GM19452 (cell line): Measurements from ENCODE around the gene FIGNL1.
A peak's percentile ranks its signal among the peaks of the same experiment; 100 is the strongest.
"Not testable (repeated sequence)": the region's sequence is repeated elsewhere in the genome, so short reads cannot be mapped to it uniquely, and the experiment has no call there.

Source experiments
- ATAC-seq: cut with Tn5 transposase; IDR thresholded peaks from one replicate; pipeline ENCODE4 v1.9.1; 2021; ENCODE audit not compliant: unreplicated experiment

Gene FIGNL1

DNA sequence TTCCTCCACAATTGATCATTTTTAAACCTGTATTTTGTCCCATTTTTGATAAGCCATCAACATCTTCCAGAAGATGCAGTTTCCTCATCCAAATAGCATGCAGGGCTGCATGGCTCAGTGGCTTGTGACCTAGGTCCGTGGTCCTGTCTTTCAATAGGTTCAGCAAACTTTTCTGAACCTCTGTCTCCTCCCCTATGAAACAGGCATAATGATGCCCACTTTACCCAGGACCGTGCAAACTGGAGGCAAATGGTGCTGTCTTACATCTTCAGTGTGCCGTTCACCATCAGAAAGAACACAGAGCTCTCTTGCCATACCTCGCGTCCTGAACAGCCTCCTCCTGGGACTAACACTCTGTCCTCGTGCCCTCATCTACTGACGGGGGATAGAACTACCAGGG lies 22.3 kb upstream of the FIGNL1 start:
- no peak for ATAC-seq

DNA sequence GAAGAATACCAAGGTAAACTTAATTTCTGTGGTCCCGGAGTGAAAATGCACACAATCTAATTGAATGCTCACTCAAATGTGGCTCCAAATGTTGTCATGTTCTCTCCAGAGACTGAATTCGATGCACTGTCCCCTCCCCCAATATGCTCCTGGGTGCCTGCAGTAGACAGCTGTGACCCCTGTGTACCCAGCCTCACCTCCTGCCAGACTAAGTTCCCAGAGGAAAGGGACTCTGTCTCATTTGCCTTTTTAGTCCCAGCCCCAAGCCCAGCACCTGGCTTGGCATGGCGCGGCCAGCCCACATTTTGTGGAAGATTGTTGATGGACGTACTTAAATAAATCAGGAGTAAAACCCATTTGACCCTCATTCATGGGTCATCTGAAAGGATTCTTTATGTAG lies 21.8 kb upstream of the FIGNL1 start:
- no peak for ATAC-seq

DNA sequence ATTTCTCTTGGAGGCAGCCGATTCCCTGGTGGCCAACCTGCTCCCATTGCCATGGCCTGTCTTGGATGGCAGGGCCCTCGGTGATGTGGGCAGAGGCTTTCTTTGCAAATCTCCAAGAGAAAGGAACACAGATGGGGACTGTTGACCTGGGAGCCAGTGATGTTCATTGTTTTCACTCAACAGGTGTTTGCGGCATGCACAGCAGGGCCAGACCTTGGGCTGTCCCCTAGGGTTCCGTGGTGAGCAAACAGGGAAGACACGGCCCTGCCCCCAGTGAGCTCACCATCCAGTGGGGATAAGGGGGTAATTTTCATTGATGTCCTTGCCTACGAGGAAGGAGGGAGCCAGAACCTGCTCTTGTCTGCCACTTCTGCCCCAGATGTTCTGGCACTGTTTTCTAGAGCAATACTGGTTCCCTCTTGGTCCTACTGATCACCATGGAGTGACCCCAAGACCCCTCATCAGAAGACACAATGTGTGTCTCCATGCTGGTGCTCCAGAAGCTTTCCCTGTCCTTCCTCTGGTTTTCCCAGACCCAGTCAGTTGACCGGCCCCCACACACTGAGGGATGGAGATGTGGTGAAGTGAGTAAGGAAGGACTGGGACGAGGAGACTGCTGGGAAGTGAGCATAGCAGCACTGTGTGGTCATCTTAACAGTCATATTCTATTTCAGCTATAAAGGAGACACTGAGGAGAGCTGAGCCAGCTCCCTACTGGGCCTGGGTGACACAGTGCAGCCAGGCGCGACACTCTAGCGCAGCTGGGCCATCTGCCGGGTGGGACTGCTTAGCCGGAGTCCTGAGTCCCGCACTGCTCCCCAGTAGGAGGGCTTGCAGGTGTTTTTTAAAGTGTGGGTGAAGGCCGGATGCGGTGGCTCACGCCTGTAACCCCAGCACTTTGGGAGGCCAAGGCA lies 20.4 kb upstream of the FIGNL1 start:
- no peak for ATAC-seq

DNA sequence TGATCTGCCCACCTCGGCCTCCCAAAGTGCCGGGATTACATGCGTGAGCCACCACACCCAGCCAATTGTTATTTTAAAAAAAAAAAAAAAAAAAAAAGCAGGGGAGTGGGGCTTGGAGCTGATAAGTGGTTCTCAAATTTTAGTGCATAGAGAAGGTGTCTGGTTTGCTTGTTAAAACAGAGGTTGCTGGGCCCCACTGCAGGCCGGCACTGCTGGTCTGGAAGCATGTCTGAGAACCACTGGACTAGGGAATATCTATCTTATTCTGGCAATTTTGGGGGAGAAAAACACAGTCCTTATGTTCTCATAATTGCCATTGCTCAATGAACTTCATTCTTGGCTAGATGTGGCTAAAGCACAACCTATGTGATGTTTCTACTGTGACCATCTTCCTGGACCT lies 19.0 kb upstream of the FIGNL1 start:
- no peak for ATAC-seq

DNA sequence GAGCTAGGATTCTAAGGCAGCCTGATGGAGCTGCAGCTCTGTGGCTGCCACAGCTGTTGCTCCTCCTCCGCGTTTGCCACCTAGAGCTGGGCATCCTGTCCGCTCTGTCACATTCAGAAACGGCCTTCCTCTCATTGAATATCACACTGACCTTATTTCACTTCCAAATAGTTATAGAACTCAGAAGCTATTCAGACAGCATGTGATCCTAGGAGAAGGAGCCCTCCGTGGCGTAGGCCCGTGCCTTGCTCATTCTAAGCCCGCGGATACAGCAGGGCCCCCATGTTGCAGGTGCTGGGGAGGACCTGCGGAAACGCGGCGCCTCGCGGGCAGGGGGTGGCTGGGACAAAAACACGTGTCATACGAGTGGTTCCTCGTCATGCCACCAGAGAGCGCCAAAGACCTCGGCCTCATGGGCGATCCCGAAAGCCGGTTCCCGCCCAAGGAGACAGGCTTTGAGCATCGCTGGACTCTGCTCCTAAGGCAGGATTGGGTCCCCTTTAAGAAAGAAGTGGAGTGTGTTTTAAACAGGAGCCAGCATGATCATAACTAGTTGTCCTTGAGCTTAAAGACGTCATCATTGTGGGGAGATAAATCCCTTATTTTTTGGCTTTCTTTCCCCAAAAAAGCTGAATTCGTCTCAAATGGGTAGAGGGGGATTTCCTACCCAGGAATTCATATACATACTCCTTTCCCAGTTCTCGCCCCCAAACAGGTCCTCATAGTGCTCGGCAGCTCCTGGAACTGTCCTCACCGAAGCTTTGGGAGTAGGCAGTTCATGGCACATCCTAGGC lies 17.9 kb upstream of the FIGNL1 start:
- ATAC-seq, result peak; percentile 87

DNA sequence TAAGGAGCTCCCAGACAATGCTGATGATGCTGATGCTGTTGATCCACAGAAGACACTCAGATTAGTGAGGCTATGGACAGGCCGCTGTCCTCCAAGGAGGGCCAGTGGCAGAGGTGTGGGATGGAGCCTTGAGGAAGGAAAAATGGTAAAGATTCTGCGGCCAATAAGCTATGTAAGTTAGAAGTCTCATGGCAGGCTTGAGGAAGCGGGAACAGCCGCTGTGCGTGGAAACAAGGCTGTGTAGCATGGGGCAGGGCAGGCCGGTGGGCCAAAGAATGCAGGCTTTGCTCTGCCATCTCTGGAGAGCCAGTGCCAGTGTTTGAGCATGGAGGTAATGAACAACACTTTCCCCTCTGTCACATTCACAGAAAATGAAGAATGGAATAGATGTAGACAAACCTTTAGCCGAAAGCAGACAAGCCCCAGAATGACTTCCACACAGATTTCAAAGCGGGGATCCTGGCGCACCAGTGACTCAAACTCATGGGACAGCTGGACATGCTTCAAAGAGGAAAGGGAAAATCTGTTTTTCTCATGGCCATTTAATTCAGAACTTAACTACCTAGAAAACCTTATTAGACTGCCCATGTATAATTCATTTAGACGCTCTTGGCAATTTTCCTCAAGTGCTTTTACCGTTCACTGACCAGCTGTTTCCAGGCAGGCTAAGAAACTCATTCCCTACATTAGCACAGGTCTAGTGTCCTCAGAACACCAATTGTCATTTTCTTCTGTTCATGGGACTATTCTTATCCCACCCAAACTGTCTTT lies 16.9 kb upstream of the FIGNL1 start:
- no peak for ATAC-seq

DNA sequence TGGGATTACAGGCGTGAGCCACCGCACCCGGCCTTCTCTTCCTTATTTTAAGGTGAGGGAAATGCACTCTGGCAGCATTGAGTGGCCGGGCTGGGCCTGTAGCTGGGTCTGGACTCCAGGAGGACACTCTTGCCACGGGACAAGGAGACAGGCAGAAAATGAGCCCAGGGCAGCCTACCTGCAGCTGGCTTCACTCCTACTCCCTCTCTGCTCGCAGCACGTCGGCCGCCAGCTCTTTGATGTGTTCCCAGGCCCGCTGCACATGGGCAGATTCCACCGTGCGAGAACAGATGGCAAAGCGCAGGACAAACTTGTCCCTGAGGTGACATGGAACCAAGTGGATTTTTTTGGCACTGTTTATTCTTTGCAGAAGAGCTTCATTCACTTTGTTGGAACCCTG lies 12.9 kb upstream of the FIGNL1 start:
- ATAC-seq, result no peak

DNA sequence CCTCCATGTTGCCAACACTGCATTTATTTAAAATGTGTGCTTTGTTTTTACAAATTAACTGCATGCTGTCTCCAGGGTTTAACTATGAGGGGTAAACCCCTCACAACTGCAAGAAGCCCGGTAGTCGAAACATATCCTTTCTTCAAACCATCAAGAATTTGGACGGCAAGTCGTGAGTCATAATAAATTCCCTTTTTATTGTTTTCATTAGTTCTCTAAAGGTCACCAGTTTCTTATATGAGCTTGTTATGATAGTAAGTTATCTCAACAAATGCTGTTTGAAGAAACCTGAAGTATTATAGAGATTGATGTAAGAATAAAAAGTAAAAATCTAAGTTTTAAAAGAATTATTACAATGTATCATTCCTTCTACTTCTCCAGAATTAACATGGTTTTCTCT lies 12.2 kb upstream of the FIGNL1 start:
- ATAC-seq, result no peak

DNA sequence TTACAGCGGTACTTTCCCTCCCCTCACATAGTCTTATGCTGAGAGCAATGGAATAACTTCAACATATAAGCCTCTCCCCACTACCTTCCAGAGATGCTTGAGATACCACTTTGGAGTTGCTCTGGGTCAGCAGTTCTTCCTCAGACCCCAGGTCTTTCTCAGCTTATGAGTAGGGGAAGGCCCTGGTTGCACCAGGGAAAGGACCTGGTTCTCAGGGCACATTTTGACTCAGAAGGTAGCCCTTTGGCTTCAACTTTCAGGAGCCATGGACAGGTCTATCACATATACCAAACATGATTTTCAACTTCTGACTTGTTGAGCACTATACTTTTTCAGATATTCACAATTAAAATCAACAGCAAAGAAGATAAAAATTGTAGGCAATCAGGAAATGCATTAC lies 11.5 kb upstream of the FIGNL1 start:
- no peak for ATAC-seq

DNA sequence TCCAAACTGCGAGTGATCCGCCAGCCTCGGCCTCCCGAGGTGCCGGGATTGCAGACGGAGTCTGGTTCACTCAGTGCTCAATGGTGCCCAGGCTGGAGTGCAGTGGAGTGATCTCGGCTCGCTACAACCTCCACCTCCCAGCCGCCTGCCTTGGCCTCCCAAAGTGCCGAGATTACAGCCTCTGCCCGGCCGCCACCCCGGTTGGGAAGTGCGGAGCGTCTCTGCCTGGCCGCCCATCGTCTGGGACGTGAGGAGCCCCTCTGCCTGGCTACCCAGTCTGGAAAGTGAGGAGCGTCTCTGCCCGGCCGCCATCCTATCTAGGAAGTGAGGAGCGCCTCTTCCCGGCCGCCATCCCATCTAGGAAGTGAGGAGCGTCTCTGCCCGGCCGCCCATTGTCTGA lies 9.0 kb upstream of the FIGNL1 start:
- ATAC-seq, result not testable (repeated sequence)

DNA sequence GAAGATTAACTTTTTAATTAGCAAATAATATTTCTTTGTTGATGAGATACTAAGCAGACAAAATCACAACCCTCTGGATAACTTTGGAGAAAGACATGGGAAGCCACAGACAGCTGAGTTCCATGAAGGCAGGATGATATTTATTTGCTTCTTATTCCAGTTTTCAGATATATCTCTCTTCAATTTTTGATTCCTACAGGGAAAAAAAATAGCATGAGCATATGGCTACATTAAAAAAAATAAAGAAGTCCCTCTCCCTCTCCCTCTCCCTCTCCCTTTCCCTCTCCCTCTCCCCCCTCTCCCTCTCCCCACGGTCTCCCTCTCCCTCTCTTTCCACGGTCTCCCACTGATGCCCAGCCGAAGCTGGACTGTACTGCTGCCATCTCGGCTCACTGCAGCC lies 8.5 kb upstream of the FIGNL1 start:
- not testable (repeated sequence) for ATAC-seq

DNA sequence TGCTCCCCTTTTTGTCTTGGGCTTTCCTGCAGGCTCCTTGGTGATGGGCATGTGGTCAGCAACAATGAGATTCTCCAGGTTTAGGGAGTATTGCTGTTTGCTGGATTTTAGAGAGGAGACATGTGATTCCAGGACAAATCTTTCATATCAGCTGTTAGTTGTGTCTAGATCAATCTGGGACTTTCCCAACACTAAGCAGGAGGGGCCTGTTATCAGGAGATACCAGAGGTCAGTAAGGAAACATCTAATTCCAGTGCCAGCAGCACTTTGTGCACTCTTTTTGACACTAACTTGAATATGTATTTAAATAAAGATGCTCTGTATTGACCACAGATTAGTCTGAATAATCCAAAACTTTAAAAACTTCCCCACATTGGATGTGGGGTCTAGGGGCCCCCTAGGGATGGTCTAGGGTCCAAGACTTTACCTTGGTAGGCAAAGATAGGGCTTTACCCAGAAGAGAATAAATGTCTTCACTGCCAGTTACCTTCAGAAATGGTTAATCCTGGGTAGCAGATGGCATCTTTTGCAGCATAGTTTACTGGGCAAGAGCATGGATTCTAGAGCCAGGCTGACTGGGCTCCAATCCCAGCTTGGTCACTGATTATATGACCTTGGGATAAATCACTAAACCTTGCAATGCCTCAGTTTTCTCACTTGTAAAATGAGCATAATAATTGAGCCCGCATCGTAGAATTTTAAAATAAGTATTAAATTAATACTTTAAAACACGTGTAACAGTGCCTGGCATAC lies 6.4 kb upstream of the FIGNL1 start:
- no peak for ATAC-seq

DNA sequence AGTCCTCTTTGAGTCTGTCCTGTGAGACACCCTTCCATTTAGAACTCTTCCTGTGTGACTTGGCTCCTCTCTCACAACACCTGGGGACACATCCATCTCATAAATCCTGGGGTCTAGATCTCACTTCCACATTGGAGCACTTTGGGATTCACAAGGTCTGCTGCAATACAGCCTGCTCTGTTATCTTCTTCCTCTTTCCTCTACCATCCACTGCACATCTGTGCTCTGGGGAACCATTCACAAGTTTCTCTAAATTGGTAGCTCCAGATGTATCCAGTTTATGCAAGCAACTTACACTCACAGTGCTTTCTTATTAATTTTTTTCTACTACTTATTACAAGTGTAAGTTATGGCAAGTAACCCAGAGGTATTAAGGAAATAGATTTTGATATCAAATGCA lies 5.5 kb upstream of the FIGNL1 start:
- ATAC-seq, result no peak

DNA sequence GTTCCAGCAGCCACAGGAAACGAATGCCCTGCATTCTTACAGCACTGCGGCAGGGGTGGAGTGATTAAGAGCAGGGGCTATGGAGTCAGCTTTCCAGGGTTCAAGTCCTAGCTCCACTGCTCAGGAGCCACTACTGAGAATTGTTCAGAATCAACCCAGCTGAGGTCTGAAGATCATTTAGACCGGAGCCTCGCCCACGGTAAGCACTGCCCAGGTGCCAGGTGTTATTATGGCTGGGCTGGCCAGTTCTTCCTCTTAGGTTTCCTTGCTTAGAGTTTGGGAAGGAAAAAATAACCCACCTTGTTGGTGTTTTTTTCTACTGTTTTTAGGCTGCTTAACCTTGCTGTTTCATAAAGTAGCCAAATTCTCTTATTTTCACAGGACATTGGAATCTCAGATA lies 4.8 kb upstream of the FIGNL1 start:
- ATAC-seq, result no peak

DNA sequence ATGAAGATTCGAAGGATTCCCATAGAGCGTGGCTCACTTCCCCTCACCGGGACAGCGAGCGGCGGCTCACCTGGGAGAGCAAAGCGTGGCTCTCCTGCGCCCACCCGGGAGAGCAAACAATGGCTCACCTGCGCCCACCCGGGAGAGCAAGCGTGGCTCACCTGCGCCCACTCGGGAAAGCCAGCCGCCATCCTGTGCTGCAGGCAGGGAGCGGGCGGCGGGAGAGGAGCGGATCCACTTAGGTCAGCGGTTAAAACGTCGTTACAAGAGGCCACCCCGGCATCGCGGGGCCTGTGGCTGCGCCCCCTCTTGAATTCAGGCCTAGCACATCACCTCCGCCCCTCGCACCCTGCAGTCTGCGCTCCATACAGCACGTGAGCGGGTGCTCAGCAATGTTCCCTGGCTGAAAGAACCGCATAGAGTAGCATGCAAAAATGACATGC lies 461 bp upstream of the FIGNL1 start:
- peak; percentile 8 for ATAC-seq

DNA sequence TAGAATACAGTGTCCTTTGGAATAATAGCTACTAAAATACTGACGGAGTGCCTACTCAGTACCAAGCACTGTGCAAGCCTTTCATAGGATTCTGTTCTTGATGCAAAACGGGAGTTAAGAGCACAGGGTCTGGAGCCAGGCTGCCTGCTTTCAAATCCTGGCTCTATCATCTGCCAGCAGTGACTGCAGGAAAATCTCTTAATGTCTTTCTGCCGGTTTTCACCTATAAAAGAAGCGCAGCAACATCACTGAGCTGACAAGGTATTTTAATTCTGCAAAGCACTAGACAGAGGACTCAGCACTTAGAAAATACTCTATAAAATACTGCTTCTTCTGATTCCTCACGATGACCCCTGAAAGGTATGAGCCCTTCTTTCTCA lies 659 bp downstream of the FIGNL1 start:
- ATAC-seq, result peak; percentile 0

DNA sequence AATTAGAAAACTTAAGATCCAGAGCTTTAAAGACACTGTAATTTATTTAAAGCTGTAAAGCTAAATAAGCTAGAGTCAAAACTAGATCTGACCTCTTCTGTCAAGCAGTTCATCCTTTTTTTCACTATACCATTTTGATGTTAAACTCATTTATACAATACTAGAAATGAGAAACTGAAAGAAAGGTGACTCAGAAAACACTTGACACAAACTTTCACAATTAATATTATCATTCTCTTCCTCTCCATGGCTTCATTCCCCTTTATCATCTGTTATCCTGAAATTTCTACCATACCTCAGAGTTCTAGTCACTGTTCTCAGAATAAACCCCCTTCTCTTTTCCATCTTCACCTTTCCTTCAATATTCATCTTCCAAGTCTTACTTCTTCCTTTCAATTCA lies 1.3 kb downstream of the FIGNL1 start:
- ATAC-seq, result peak; percentile 32

DNA sequence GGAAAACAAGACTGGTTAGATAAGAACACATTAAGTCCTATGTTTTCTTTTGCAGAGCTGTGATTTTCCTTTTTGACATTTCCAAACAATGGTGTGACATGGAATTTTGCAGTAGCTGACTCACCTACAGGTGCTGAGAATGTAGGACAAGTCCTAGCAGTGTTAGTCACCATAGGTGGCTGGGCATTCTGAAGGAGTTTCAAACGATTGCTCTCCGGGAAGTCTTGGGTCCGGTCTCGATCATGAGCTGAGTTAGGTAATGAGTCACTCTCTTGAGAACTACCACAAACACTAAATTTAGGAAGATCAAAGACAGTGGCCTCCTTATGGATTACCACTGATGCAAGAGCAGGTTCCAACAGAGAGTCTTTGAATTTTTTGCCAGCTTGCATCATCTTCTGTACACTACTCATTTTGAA lies 3.6 kb downstream of the FIGNL1 start:
- peak; percentile 31 for ATAC-seq

DNA sequence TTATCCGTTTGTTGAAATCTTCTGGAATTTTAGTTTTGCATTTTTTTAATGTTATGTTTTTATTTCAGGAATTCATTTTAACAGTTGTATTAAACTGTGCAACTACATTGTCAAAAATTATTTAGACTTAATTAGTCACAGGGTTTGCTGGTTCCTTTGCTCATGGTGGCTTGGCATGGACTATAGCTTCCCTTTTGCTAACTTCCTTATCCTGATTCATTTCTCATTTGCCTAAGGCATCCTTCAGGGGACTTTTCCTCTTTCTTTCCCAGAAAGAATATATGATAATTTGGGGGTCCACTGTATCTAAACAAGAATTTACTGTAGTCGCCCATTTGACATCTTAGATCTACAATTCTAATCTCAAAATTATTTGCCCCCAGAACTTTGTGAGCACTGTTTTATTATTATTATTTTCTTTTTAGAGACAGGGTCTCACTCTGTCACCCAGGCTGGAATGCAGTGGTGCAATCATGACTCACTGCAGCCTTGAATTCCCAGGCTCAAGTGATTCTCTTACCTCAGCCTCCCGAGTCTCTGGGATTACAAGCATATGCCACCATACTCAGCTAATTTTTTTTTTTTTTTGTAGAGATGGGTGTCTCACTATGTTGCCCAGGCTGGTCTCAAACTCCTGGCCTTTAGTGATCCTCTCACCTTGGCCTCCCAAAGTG lies 13.9 kb downstream of the FIGNL1 start:
- ATAC-seq, result no peak

DNA sequence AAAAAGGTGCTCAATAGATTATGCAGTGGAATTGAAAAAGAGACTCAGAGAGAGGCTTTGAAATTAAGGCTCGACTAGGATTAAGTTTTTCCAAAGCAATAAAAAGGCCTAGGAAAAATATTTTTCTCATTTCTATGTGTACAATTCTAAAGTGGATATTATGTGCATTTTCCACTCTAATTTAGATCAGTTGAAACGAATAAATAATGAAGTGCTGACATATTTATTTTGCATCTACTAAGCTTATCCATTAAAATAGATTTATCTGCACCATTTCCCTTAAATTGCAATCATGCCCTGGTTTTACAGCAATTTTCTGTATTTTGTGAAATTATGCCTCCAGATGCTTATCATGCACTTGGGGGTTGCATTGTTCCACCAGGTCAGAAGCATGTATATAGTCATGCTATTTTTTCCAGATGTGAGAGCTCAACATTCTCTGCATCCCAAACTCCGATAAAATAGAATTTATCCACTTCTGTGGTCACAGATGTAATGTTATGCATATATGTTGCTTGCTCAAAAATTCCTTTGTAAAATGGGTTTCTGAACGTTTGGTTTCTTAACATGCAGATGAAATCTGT lies 18.3 kb downstream of the FIGNL1 start:
- no peak for ATAC-seq
